ENCODE results near the gene TGFB2.

DNA sequence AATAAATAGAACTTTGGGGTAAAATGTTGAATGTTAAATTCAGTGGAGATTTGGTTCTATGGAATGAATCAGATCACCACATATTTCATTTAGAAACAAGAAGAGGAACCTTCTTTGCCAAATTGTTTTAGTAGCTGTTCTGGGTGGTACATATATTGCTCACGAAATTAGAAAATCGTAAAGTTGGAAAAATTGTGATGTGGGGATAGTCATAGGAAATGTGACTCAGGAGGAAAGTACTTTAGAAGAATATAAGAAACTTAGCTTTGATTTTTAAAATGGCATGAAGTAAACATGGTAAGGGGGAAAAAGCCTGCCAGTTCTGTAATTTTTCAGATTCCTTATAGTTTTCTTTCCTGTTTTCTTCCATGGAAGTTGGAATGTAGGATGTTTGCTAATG, 32.6 kb upstream of the TGFB2 start:
- TF ChIP-seq ZNF274 (IDR thresholded peaks at IDR 0.05; ENCODE audit: low read depth, low read length) (no peak), POLR2A (IDR thresholded peaks at IDR 0.05; ENCODE audit: borderline replicate concordance, extremely low read depth, insufficient read depth, insufficient read length) (no peak), JUND (IDR thresholded peaks at IDR 0.05) (no peak), RAD21 (IDR thresholded peaks at IDR 0.05; ENCODE audit: low read depth) (no peak), FOSL1 (IDR thresholded peaks at IDR 0.05; ENCODE audit: low read depth) (no peak), POLR2AphosphoS5 (IDR thresholded peaks at IDR 0.05; ENCODE audit: low read depth, low read length) (no peak)
- TF ChIP-seq, protein P1, sequence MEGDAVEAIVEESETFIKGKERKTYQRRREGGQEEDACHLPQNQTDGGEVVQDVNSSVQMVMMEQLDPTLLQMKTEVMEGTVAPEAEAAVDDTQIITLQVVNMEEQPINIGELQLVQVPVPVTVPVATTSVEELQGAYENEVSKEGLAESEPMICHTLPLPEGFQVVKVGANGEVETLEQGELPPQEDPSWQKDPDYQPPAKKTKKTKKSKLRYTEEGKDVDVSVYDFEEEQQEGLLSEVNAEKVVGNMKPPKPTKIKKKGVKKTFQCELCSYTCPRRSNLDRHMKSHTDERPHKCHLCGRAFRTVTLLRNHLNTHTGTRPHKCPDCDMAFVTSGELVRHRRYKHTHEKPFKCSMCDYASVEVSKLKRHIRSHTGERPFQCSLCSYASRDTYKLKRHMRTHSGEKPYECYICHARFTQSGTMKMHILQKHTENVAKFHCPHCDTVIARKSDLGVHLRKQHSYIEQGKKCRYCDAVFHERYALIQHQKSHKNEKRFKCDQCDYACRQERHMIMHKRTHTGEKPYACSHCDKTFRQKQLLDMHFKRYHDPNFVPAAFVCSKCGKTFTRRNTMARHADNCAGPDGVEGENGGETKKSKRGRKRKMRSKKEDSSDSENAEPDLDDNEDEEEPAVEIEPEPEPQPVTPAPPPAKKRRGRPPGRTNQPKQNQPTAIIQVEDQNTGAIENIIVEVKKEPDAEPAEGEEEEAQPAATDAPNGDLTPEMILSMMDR (IDR thresholded peaks at IDR 0.05 in 2 of 3, conservative IDR thresholded peaks at IDR 0.05 in 1 of 3; ENCODE audit: borderline replicate concordance in 1 of 3, insufficient read depth in 1 of 3, low read depth in 2 of 3, low read length in 2 of 3): no peak
- TF ChIP-seq, protein P2, sequence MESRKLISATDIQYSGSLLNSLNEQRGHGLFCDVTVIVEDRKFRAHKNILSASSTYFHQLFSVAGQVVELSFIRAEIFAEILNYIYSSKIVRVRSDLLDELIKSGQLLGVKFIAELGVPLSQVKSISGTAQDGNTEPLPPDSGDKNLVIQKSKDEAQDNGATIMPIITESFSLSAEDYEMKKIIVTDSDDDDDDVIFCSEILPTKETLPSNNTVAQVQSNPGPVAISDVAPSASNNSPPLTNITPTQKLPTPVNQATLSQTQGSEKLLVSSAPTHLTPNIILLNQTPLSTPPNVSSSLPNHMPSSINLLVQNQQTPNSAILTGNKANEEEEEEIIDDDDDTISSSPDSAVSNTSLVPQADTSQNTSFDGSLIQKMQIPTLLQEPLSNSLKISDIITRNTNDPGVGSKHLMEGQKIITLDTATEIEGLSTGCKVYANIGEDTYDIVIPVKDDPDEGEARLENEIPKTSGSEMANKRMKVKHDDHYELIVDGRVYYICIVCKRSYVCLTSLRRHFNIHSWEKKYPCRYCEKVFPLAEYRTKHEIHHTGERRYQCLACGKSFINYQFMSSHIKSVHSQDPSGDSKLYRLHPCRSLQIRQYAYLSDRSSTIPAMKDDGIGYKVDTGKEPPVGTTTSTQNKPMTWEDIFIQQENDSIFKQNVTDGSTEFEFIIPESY (IDR thresholded peaks at IDR 0.05; ENCODE audit: extremely low read depth, insufficient replicate concordance, low read length): no peak
- TF ChIP-seq, protein P3, sequence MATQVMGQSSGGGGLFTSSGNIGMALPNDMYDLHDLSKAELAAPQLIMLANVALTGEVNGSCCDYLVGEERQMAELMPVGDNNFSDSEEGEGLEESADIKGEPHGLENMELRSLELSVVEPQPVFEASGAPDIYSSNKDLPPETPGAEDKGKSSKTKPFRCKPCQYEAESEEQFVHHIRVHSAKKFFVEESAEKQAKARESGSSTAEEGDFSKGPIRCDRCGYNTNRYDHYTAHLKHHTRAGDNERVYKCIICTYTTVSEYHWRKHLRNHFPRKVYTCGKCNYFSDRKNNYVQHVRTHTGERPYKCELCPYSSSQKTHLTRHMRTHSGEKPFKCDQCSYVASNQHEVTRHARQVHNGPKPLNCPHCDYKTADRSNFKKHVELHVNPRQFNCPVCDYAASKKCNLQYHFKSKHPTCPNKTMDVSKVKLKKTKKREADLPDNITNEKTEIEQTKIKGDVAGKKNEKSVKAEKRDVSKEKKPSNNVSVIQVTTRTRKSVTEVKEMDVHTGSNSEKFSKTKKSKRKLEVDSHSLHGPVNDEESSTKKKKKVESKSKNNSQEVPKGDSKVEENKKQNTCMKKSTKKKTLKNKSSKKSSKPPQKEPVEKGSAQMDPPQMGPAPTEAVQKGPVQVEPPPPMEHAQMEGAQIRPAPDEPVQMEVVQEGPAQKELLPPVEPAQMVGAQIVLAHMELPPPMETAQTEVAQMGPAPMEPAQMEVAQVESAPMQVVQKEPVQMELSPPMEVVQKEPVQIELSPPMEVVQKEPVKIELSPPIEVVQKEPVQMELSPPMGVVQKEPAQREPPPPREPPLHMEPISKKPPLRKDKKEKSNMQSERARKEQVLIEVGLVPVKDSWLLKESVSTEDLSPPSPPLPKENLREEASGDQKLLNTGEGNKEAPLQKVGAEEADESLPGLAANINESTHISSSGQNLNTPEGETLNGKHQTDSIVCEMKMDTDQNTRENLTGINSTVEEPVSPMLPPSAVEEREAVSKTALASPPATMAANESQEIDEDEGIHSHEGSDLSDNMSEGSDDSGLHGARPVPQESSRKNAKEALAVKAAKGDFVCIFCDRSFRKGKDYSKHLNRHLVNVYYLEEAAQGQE (IDR thresholded peaks at IDR 0.05; ENCODE audit: low read depth): no peak
